ENCODE measurements around the gene L1CAM. TPM values are rescaled to one million over a fixed set of nuclear protein-coding genes. Genes with fewer than 3 reads are reported as not detected.

L1CAM gene
- total and polyA plus RNA-seq, 9 donors, result 0.84 to 12.0 (median 3.6) TPM

GRCh38 chrX:153851981-153852380 is 34.0 kb downstream of the L1CAM start:
- no peaks in the 10 kb centered on the region for H3K4me1 ChIP-seq (ENCODE audit: control insufficient read depth, insufficient read depth, low read length)
- H3K27ac ChIP-seq (ENCODE audit: low read length), result no peak overlapping the region
- no peak overlapping the region for H3K4me3 ChIP-seq (ENCODE audit: low read length)
- DNase-seq, result no peak
- no peaks in the 10 kb centered on the region for H3K36me3 ChIP-seq (ENCODE audit: control insufficient read depth, insufficient read depth, low read length)
- no CpG with 5 or more reads among the region's 3 CpGs for WGBS (ENCODE audit: insufficient coverage)
- no peaks in the 10 kb centered on the region for H3K9me3 ChIP-seq (replicated peaks; ENCODE audit: control insufficient read depth, low read depth, low read length)
- H3K27me3 ChIP-seq (ENCODE audit: control insufficient read depth, insufficient read depth, low read length), result peaks cover 39% of the 10 kb centered on the region

- WGBS (ENCODE audit: insufficient coverage), result no CpG with 5 or more reads among the region's 3 CpGs
- Histone ChIP-seq H3K9me3 (replicated peaks; ENCODE audit: control insufficient read depth, low read depth, low read length) (no peaks in the 10 kb centered on the region), H3K36me3 (ENCODE audit: control insufficient read depth, insufficient read depth, low read length) (no peaks in the 10 kb centered on the region), H3K4me3 (ENCODE audit: low read length) (no peak overlapping the region), H3K27me3 (ENCODE audit: control insufficient read depth, insufficient read depth, low read length) (peaks cover 26% of the 10 kb centered on the region), H3K27ac (ENCODE audit: low read length) (no peak overlapping the region), H3K4me1 (ENCODE audit: control insufficient read depth, insufficient read depth, low read length) (no peaks in the 10 kb centered on the region)
- DNase-seq, result no peak
Measured at GRCh38 chrX:153848325-153848724, 37.6 kb downstream of the L1CAM start.

GRCh38 chrX:153845842-153846241 is 40.1 kb downstream of the L1CAM start:
- H3K4me3 ChIP-seq (ENCODE audit: low read length), result no peak overlapping the region
- no peaks in the 10 kb centered on the region for H3K36me3 ChIP-seq (ENCODE audit: control insufficient read depth, insufficient read depth, low read length)
- DNase-seq, result no peak
- H3K27ac ChIP-seq (ENCODE audit: low read length), result no peak overlapping the region
- H3K27me3 ChIP-seq (ENCODE audit: control insufficient read depth, insufficient read depth, low read length), result peaks cover 28% of the 10 kb centered on the region
- no peaks in the 10 kb centered on the region for H3K9me3 ChIP-seq (replicated peaks; ENCODE audit: control insufficient read depth, low read depth, low read length)
- 75% methylated on average over 1 of the region's 3 CpGs for WGBS (ENCODE audit: insufficient coverage)
- H3K4me1 ChIP-seq (ENCODE audit: control insufficient read depth, insufficient read depth, low read length), result no peaks in the 10 kb centered on the region

DNA sequence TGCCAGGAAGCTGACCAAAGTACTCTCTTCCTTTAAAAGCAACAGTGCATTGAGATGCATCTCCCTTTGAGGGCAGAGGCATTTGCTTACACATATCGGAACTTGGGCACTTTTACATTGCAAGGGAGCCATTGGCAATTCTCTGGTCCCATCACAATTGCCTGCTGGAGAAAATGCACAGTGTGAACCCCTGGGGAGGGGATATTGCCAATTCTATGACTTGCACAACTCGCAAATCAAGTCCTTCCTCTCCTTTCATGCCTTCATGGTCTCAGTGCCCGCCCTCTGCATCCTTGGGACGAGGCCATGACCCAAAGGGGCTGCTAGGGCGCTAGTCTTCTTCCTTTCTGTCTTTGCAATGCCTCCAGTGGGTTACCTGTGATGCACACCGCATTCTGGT is 40.8 kb downstream of the L1CAM start:
- no peaks in the 10 kb centered on the region for H3K36me3 ChIP-seq (ENCODE audit: control insufficient read depth, insufficient read depth, low read length)
- no peak overlapping the region for H3K4me3 ChIP-seq (ENCODE audit: low read length)
- H3K9me3 ChIP-seq (replicated peaks; ENCODE audit: control insufficient read depth, low read depth, low read length), result no peaks in the 10 kb centered on the region
- DNase-seq, result no peak
- H3K27me3 ChIP-seq (ENCODE audit: control insufficient read depth, insufficient read depth, low read length), result peaks cover 26% of the 10 kb centered on the region
- H3K27ac ChIP-seq (ENCODE audit: low read length), result no peak overlapping the region
- 10% methylated on average over 2 of the region's 6 CpGs for WGBS (ENCODE audit: insufficient coverage)
- no peaks in the 10 kb centered on the region for H3K4me1 ChIP-seq (ENCODE audit: control insufficient read depth, insufficient read depth, low read length)

- no peak overlapping the region for H3K4me3 ChIP-seq (ENCODE audit: low read length)
- H3K27ac ChIP-seq (ENCODE audit: low read length), result no peak overlapping the region
- no peaks in the 10 kb centered on the region for H3K4me1 ChIP-seq (ENCODE audit: control insufficient read depth, insufficient read depth, low read length)
- H3K9me3 ChIP-seq (replicated peaks; ENCODE audit: control insufficient read depth, low read depth, low read length), result no peaks in the 10 kb centered on the region
- H3K27me3 ChIP-seq (ENCODE audit: control insufficient read depth, insufficient read depth, low read length), result peaks cover 24% of the 10 kb centered on the region
- DNase-seq, result no peak
- H3K36me3 ChIP-seq (ENCODE audit: control insufficient read depth, insufficient read depth, low read length), result no peaks in the 10 kb centered on the region
- no CpG with 5 or more reads among the region's 6 CpGs for WGBS (ENCODE audit: insufficient coverage)
Measured at GRCh38 chrX:153844509-153845082, 41.4 kb downstream of the L1CAM start.

- Histone ChIP-seq H3K27ac (ENCODE audit: low read length) (no peak overlapping the region), H3K9me3 (replicated peaks; ENCODE audit: control insufficient read depth, low read depth, low read length) (no peaks in the 10 kb centered on the region), H3K27me3 (ENCODE audit: control insufficient read depth, insufficient read depth, low read length) (peaks cover 46% of the 10 kb centered on the region), H3K36me3 (ENCODE audit: control insufficient read depth, insufficient read depth, low read length) (no peaks in the 10 kb centered on the region), H3K4me3 (ENCODE audit: low read length) (no peak overlapping the region), H3K4me1 (ENCODE audit: control insufficient read depth, insufficient read depth, low read length) (no peaks in the 10 kb centered on the region)
- DNase-seq, result no peak
- WGBS (ENCODE audit: insufficient coverage), result 100% methylated on average over 1 of the region's 6 CpGs
Measured at GRCh38 chrX:153836921-153837320, 49.1 kb downstream of the L1CAM start.

- Histone ChIP-seq H3K27ac (ENCODE audit: low read length) (no peak overlapping the region), H3K4me1 (ENCODE audit: control insufficient read depth, insufficient read depth, low read length) (peaks cover 9% of the 10 kb centered on the region), H3K9me3 (replicated peaks; ENCODE audit: control insufficient read depth, low read depth, low read length) (no peaks in the 10 kb centered on the region), H3K27me3 (ENCODE audit: control insufficient read depth, insufficient read depth, low read length) (peaks cover 68% of the 10 kb centered on the region), H3K4me3 (ENCODE audit: low read length) (no peak overlapping the region), H3K36me3 (ENCODE audit: control insufficient read depth, insufficient read depth, low read length) (no peaks in the 10 kb centered on the region)
- WGBS (ENCODE audit: insufficient coverage), result 69% methylated on average over 7 of the region's 10 CpGs
- DNase-seq, result no peak
Measured at GRCh38 chrX:153832728-153833127, 53.2 kb downstream of the L1CAM start.

DNA sequence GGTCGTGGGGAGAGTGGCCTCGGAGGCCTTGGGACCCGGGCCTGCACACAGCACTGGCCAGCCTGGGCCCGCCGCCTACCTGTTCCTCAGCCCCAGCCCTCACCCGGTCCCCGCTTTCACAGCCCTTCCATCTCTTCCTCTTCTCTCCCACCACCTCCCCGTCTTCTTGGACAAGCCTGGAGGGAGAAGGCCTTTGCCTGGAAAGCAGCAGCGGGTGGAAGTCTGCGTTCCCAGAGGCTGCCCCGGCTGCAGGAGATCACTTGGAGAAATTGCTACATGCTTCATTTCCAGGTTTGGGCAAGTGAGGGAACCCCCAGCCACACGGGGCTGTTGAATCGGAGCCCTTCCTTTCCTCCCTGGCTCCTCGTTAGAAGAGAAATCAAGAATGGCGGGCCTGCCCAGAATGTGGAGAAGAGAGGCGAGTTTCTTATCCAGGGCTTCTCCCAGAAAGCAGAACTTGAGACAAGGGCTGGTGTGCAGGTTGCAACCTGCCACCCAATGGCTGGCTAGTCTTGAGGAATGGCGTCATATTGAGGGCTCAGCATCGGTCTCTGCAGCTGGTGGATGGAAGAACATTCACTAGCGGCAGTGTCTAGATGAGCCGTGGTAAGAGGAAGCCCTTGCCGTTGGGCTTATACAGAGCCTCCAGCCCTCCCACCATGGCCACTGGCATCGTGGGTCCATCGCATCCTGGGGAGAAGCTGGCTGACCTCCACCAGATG is 54.4 kb downstream of the L1CAM start:
- 62% methylated on average over 17 of the region's 23 CpGs for WGBS (ENCODE audit: insufficient coverage)
- no peaks in the 10 kb centered on the region for H3K36me3 ChIP-seq (ENCODE audit: control insufficient read depth, insufficient read depth, low read length)
- H3K27ac ChIP-seq (ENCODE audit: low read length), result no peak overlapping the region
- peaks cover 69% of the 10 kb centered on the region for H3K27me3 ChIP-seq (ENCODE audit: control insufficient read depth, insufficient read depth, low read length)
- H3K4me1 ChIP-seq (ENCODE audit: control insufficient read depth, insufficient read depth, low read length), result peaks cover 9% of the 10 kb centered on the region
- no peak overlapping the region for H3K4me3 ChIP-seq (ENCODE audit: low read length)
- DNase-seq, result no peak
- no peaks in the 10 kb centered on the region for H3K9me3 ChIP-seq (replicated peaks; ENCODE audit: control insufficient read depth, low read depth, low read length)

DNA sequence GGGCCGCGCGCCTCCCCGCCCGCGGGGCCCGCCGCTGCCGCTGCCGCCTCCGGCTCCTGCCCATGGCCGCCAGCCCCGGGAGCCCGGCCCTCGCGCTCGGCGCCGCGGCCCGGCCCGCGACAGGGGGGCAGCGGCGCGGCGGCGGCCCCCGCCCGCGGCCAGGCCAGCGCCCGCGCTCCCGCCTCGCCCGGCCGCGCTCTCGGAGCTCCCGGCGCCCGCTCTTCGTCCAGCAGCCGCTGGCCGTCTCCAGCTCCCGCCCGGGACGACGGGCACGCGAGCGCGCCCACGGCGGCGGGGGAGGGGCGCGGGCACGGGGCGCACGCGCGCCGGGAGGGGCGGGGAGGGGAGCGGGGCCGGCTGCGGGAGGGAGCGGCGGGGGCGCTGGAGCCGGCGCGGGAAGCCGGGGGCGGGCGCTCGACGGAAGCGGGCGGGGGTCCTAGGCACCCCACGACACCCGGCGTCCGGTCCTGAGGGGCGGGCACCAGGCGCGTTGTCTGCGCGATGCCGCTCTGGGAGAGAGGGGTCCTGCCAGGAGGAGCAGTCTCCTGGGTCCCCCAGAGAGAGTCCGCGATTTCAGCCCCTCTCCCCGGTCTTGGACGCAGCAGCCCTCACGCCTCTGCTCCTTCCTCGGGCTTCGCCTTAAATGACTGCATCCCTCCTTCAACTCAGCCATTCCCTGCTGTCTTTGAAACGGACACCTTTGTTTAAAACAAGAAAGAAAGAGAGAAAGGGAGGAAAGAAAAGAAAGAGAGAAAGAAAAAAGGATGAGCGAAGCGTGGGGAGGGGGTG is 55.1 kb downstream of the L1CAM start:
- Histone ChIP-seq H3K36me3 (ENCODE audit: control insufficient read depth, insufficient read depth, low read length) (no peaks in the 10 kb centered on the region), H3K4me3 (ENCODE audit: low read length) (no peak overlapping the region), H3K4me1 (ENCODE audit: control insufficient read depth, insufficient read depth, low read length) (peaks cover 9% of the 10 kb centered on the region), H3K9me3 (replicated peaks; ENCODE audit: control insufficient read depth, low read depth, low read length) (no peaks in the 10 kb centered on the region), H3K27me3 (ENCODE audit: control insufficient read depth, insufficient read depth, low read length) (peaks cover 68% of the 10 kb centered on the region), H3K27ac (ENCODE audit: low read length) (no peak overlapping the region)
- 16% methylated on average over 77 of the region's 102 CpGs for WGBS (ENCODE audit: insufficient coverage)
- no peak for DNase-seq

Measured in muscle of leg (tissue), 11 donors.